NB4 (cell line): ENCODE data around the gene TMPRSS3.

Experiments used
- MYC ChIP-seq: IDR thresholded peaks from 2 replicates; pipeline ENCODE4 v1.6.1; 2011; ENCODE audit warnings: low read depth, low read length
- POLR2A ChIP-seq: IDR thresholded peaks from 2 replicates; pipeline ENCODE4 v1.6.1; 2011; ENCODE audit warnings: mild to moderate bottlenecking; ENCODE audit not compliant: insufficient read length; ENCODE audit errors: extremely low read depth
- TF ChIP-seq, protein P1 (sequence below): IDR thresholded peaks from one replicate; pipeline ENCODE4 v1.5.1; 2012; ENCODE audit warnings: low read depth, low read length
- TF ChIP-seq, protein P2 (sequence below): IDR thresholded peaks from 2 replicates; pipeline ENCODE4 v1.6.1; 2011; ENCODE audit warnings: low read depth, low read length

DNA sequence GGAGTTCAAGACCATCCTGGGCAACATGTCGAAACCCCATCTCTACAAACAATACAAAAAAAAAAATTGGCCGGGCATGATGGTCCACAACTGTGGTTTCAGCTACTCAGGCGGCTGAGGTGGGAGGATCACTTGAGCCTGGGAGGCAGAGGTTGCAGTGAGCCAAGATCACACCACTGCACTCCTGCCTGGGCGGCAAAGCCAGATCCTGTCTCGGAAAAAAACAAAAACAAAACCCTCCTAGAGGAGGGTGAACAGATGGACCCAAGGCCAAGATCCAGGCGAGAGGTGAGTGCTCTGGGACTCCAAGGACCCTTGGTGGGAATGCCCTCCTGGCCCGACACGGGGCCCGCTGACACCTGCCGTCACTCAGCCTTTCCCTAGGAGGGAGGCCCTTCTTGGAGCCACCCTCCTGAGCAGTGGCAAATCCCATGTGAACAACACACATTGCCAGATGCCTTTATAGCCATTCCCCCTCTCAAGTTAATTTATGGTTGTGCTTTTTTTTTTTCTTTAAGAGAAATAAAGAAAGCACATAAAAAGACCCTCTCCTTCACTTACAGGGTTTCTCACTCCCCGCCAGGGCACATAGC lies 45.4 kb downstream of the TMPRSS3 start:
- TF ChIP-seq, protein P1, sequence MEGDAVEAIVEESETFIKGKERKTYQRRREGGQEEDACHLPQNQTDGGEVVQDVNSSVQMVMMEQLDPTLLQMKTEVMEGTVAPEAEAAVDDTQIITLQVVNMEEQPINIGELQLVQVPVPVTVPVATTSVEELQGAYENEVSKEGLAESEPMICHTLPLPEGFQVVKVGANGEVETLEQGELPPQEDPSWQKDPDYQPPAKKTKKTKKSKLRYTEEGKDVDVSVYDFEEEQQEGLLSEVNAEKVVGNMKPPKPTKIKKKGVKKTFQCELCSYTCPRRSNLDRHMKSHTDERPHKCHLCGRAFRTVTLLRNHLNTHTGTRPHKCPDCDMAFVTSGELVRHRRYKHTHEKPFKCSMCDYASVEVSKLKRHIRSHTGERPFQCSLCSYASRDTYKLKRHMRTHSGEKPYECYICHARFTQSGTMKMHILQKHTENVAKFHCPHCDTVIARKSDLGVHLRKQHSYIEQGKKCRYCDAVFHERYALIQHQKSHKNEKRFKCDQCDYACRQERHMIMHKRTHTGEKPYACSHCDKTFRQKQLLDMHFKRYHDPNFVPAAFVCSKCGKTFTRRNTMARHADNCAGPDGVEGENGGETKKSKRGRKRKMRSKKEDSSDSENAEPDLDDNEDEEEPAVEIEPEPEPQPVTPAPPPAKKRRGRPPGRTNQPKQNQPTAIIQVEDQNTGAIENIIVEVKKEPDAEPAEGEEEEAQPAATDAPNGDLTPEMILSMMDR = no peak
- TF ChIP-seq POLR2A (no peak), MYC (no peak)
- TF ChIP-seq, protein P2, sequence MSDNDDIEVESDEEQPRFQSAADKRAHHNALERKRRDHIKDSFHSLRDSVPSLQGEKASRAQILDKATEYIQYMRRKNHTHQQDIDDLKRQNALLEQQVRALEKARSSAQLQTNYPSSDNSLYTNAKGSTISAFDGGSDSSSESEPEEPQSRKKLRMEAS = no peak
